ENCODE results near the gene THSD7B. TPM values are rescaled to one million over a fixed set of nuclear protein-coding genes. Genes with fewer than 3 reads are reported as not detected.

THSD7B gene
- total RNA-seq, 1 donor from 2014 or later: not detected

DNA sequence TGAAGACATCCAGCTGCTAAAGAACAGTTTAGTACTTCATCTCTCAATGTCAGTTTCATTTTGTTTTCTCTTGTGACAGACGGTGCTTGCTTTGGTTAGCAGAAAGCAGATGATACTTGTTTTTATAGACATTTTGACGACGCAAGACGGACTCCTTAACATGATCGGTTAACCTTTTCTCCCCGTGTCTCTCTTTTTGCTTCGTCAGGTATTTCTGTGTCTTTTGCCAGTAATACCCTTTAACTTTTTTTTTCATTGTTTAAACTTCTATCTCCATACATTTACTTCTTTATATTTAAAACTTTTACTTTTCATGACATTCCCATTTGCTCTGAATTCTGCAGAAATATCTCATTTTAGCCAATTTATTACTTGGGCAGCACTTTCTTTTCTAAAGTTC, 57.9 kb downstream of the THSD7B start:
- Mint-ChIP-seq H3K27me3 (ENCODE audit: unreplicated experiment) (no peaks in the 10 kb centered on the region), H3K9me3 (ENCODE audit: unreplicated experiment) (no peaks in the 10 kb centered on the region), H3K4me1 (ENCODE audit: unreplicated experiment) (no peaks in the 10 kb centered on the region), H3K4me3 (ENCODE audit: unreplicated experiment) (no peak overlapping the region), H3K27ac (ENCODE audit: unreplicated experiment) (no peak overlapping the region), H3K36me3 (ENCODE audit: unreplicated experiment) (no peaks in the 10 kb centered on the region)
- TF ChIP-seq, protein P1, sequence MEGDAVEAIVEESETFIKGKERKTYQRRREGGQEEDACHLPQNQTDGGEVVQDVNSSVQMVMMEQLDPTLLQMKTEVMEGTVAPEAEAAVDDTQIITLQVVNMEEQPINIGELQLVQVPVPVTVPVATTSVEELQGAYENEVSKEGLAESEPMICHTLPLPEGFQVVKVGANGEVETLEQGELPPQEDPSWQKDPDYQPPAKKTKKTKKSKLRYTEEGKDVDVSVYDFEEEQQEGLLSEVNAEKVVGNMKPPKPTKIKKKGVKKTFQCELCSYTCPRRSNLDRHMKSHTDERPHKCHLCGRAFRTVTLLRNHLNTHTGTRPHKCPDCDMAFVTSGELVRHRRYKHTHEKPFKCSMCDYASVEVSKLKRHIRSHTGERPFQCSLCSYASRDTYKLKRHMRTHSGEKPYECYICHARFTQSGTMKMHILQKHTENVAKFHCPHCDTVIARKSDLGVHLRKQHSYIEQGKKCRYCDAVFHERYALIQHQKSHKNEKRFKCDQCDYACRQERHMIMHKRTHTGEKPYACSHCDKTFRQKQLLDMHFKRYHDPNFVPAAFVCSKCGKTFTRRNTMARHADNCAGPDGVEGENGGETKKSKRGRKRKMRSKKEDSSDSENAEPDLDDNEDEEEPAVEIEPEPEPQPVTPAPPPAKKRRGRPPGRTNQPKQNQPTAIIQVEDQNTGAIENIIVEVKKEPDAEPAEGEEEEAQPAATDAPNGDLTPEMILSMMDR (IDR thresholded peaks at IDR 0.05): no peak
- DNase-seq (ENCODE audit: extremely low spot score, unreplicated experiment): no peak

DNA sequence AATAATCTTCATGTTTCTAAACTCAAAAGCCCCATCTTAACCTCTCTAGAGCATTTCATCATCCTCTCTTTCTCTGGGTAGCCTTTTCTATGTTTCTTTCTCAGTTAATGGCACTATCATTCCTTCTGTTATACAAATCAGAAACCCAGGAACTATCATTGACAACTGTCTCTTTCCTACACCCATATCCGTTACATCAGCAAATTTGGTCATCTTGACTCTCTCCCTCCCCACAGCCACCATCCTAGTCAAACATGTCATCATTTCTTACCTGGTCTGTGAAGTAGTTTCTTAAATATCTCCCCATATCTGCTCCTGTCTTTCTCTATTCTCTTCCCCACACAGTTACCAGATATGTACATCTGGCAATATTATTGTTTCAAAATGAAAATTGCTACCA, 62.8 kb downstream of the THSD7B start:
- H3K36me3 Mint-ChIP-seq (ENCODE audit: unreplicated experiment): no peaks in the 10 kb centered on the region
- no peak overlapping the region for H3K27ac Mint-ChIP-seq (ENCODE audit: unreplicated experiment)
- DNase-seq (ENCODE audit: extremely low spot score, unreplicated experiment): no peak
- no peaks in the 10 kb centered on the region for H3K27me3 Mint-ChIP-seq (ENCODE audit: unreplicated experiment)
- no peaks in the 10 kb centered on the region for H3K4me1 Mint-ChIP-seq (ENCODE audit: unreplicated experiment)
- TF ChIP-seq, protein P1 (IDR thresholded peaks at IDR 0.05): no peak
- no peak overlapping the region for H3K4me3 Mint-ChIP-seq (ENCODE audit: unreplicated experiment)
- no peaks in the 10 kb centered on the region for H3K9me3 Mint-ChIP-seq (ENCODE audit: unreplicated experiment)

DNA sequence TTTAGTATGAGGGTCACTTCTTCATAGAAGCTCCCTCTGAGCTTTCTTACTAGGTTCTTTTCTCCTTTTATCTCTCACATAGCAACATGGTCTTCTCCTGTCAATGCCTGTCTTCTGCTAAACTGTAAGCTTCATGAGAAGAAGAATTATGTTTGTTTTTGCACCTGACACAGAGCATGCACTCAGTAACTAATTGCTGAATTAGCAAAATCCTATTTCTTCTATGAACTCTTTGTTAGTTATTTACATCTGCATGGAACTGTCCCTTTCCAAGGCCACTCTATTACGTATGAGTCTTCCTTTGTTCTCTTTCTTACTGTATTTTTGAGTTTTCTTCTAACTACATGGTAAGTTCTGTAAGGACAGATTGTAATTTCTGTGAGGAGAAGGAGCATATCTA, 63.4 kb downstream of the THSD7B start:
- no peaks in the 10 kb centered on the region for H3K36me3 Mint-ChIP-seq (ENCODE audit: unreplicated experiment)
- DNase-seq (ENCODE audit: extremely low spot score, unreplicated experiment): no peak
- H3K4me1 Mint-ChIP-seq (ENCODE audit: unreplicated experiment): no peaks in the 10 kb centered on the region
- H3K27me3 Mint-ChIP-seq (ENCODE audit: unreplicated experiment): no peaks in the 10 kb centered on the region
- TF ChIP-seq, protein P1 (IDR thresholded peaks at IDR 0.05): no peak
- H3K27ac Mint-ChIP-seq (ENCODE audit: unreplicated experiment): no peak overlapping the region
- no peak overlapping the region for H3K4me3 Mint-ChIP-seq (ENCODE audit: unreplicated experiment)
- H3K9me3 Mint-ChIP-seq (ENCODE audit: unreplicated experiment): no peaks in the 10 kb centered on the region

DNA sequence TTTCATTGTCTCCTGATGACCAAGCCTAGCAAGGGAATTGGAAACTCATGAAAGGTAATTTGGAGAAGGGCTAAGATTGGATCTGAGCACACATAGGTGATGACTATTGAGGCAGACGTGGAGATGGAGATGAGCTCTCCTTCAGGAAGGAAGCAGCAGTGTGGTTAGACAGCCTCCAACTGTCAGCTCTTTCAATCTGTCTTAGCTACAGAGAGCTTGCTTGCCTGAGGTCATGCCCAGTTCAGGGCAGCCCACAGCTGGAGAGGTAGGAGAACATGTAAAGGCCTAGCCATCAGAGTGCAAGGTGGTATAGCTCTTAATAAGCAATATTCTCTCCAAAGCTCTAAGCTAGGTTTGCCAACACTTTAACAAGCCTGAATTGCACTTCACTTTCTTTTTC, 79.2 kb downstream of the THSD7B start:
- no peak for DNase-seq (ENCODE audit: extremely low spot score, unreplicated experiment)
- Mint-ChIP-seq H3K36me3 (ENCODE audit: unreplicated experiment) (no peaks in the 10 kb centered on the region), H3K4me3 (ENCODE audit: unreplicated experiment) (no peak overlapping the region), H3K4me1 (ENCODE audit: unreplicated experiment) (no peaks in the 10 kb centered on the region), H3K27me3 (ENCODE audit: unreplicated experiment) (no peaks in the 10 kb centered on the region), H3K27ac (ENCODE audit: unreplicated experiment) (no peak overlapping the region), H3K9me3 (ENCODE audit: unreplicated experiment) (no peaks in the 10 kb centered on the region)
- TF ChIP-seq, protein P1 (IDR thresholded peaks at IDR 0.05): no peak

DNA sequence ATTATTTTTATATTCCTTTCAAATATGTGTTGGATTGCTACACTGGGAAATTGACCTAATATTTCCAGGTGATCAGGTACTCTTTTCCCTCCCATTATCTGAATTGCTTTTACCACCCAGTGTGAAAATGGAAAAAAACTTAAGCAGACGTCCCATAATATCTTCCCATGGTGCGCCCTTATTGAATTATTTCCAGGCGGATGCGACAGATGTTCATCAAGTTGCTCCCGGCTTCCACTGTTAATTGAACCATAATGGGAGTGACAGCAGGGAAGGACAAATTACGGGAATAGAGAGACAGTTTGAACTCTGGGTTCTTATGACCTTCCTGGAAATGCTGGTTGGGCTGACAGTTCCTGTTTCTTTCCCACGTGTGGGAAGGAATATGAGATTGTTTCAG, 93.3 kb downstream of the THSD7B start:
- Mint-ChIP-seq H3K36me3 (ENCODE audit: unreplicated experiment) (no peaks in the 10 kb centered on the region), H3K4me3 (ENCODE audit: unreplicated experiment) (no peak overlapping the region), H3K27me3 (ENCODE audit: unreplicated experiment) (no peaks in the 10 kb centered on the region), H3K27ac (ENCODE audit: unreplicated experiment) (no peak overlapping the region), H3K4me1 (ENCODE audit: unreplicated experiment) (no peaks in the 10 kb centered on the region), H3K9me3 (ENCODE audit: unreplicated experiment) (peaks cover 4% of the 10 kb centered on the region)
- TF ChIP-seq, protein P1 (IDR thresholded peaks at IDR 0.05): no peak
- DNase-seq (ENCODE audit: extremely low spot score, unreplicated experiment): no peak

All from osteocyte (in vitro differentiated cells).